Brain microvascular endothelial cell (primary cell): ENCODE data around the gene RTL1.

ENCODE experiments used
- DNase-seq: peaks from one replicate; pipeline ENCODE4 v3.0.0-alpha.2; 2020
- H3K27ac ChIP-seq: fragments of 250-450 bp; sonication (Bioruptor Pico); 2 replicates; pipeline ENCODE4 v1.5.1; 2020; ENCODE audit warnings: mild to moderate bottlenecking, moderate library complexity
- H3K27me3 ChIP-seq: fragments of 250-450 bp; sonication (Bioruptor Pico); replicated peaks from 2 replicates; pipeline ENCODE4 v1.5.1; 2020; ENCODE audit warnings: mild to moderate bottlenecking
- H3K36me3 ChIP-seq: fragments of 250-450 bp; sonication (Bioruptor Pico); replicated peaks from 2 replicates; pipeline ENCODE4 v1.5.1; 2020; ENCODE audit warnings: mild to moderate bottlenecking
- H3K4me3 ChIP-seq: 2 replicates; pipeline ENCODE4 v1.5.1; 2011; ENCODE audit warnings: low read depth, mild to moderate bottlenecking, control low read depth, low read length, moderate library complexity
- CTCF ChIP-seq: IDR thresholded peaks from 2 replicates; pipeline ENCODE4 v1.5.1; 2011; ENCODE audit warnings: low read depth, mild to moderate bottlenecking, moderate library complexity, low read length, control low read depth, inconsistent platforms; ENCODE audit errors: missing control alignments
- in situ Hi-C: cut with HindIII; loops from 2 replicates; pipeline ENCODE4 v1.10.0; 2017; ENCODE audit warnings: low sequenced_read_pairs, low pct_ligation_motif_present

RTL1 gene

DNA sequence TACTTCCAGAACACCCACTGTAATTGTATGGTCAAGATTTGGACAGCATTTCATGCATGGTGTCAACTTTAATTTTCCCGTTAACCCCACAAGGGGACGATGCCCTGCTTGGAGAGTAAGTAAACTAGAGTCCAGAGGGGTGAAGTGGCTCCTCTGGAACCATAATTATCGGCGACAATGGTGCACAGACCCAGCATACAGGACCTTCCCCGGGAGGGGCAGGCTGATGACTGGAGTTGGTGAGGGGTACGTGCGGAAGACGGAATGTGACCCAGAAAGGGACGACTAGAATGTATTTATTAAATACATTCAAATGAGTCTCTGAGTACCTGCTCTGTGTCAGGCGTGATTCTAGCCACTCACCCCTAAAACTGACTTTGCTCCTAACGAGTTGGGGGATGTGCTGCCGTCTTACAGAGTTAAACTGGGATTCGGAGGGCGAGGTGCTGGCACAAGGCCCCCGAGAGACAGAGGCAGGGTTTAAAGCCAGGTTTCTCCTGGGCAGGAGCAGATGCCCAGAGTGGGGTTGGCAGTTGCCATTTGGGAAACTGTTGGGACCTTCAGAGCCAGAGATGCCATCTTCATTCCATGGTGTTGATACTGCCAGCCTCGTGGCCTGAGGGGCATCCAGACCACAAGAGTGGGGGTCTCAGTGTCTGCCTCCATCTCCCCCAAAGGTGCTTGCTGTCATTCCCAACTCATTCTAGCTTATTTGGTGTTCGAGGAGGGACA lies 10.9 kb downstream of the RTL1 start:
- Histone ChIP-seq H3K36me3 (peaks cover 52% of the 10 kb centered on the region), H3K27ac (no peak overlapping the region), H3K4me3 (no peak overlapping the region), H3K27me3 (no peaks in the 10 kb centered on the region)
- in situ Hi-C loops = no loop called here
- DNase-seq = no peak
- TF ChIP-seq CTCF = no peak

- peaks cover 54% of the 10 kb centered on the region for H3K36me3 ChIP-seq
- no peak overlapping the region for H3K27ac ChIP-seq
- H3K4me3 ChIP-seq = no peak overlapping the region
- H3K27me3 ChIP-seq = no peaks in the 10 kb centered on the region
- TF ChIP-seq CTCF = no peak
- DNase-seq = no peak
- in situ Hi-C loops = no loop called here
Observed at GRCh38 chr14:100891501-100892445, 11.7 kb downstream of the RTL1 start.

GRCh38 chr14:100891051-100891450 lies 12.5 kb downstream of the RTL1 start:
- Histone ChIP-seq H3K27ac (no peak overlapping the region), H3K4me3 (no peak overlapping the region), H3K36me3 (peaks cover 52% of the 10 kb centered on the region), H3K27me3 (no peaks in the 10 kb centered on the region)
- no peak for DNase-seq
- in situ Hi-C loops = no loop called here
- no peak for TF ChIP-seq CTCF

GRCh38 chr14:100890061-100890850 lies 13.3 kb downstream of the RTL1 start:
- peaks cover 53% of the 10 kb centered on the region for H3K36me3 ChIP-seq
- in situ Hi-C loops = no loop called here
- DNase-seq = no peak
- no peak overlapping the region for H3K27ac ChIP-seq
- no peaks in the 10 kb centered on the region for H3K27me3 ChIP-seq
- no peak overlapping the region for H3K4me3 ChIP-seq
- no peak for TF ChIP-seq CTCF

DNA sequence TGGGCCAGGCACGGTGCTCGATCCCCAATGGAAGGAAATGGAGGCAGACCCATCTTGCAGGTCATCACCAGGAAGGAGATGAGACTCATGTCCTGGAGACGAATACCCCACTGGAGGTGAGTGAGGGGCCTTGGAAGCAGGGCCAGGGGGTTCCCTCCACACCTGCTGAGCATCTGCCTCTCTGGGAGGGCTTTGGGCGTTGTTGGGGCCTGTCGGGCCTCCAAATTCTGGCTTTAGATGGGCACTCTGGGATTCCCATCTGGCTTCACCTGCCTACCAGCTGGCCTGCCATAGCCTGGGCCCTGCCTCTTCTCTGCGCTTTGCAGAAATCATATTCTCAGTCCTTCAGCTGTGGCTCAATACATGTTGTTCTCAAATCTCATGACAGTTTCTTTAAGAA lies 13.9 kb downstream of the RTL1 start:
- Histone ChIP-seq H3K36me3 (peaks cover 53% of the 10 kb centered on the region), H3K27ac (no peak overlapping the region), H3K27me3 (no peaks in the 10 kb centered on the region), H3K4me3 (no peak overlapping the region)
- no peak for TF ChIP-seq CTCF
- in situ Hi-C loops = no loop called here
- DNase-seq = no peak
